PC-9 (cell line): ENCODE data around the gene MRPL54. TPM values are rescaled to one million over a fixed set of nuclear protein-coding genes. Genes with fewer than 3 reads are reported as not detected.

Experiments
- BruUV-seq: library from RNA; stranded (reverse); fragments of 400-500 nt; replicated peaks from 2 replicates; lab custom pipeline; 2021; lab: Mats Ljungman, UMichigan
- CTCF ChIA-PET: fragments of 300-600 bp; sonication (Branson Sonifier 250); formaldehyde crosslinking; loops from one replicate; lab custom pipeline; 2022; ENCODE audit warnings: antibody characterized with exemption; lab: Charles Lee
- POLR2A ChIA-PET: fragments of 300-600 bp; sonication (Branson Sonifier 250); formaldehyde crosslinking; loops from one replicate; lab custom pipeline; 2022; ENCODE audit warnings: antibody characterized with exemption; ENCODE audit not compliant: unreplicated experiment; lab: Charles Lee
- DNase-seq, 2 experiments: peaks; one replicate each; pipeline versions ENCODE4 v3.0.0 to v3.0.0-alpha.2; 2015 to 2022; ENCODE audit warnings: mixed read lengths in 1 of 2
- H2AFZ ChIP-seq: fragments of 200-600 bp; sonication (generic); 2 replicates; pipeline ENCODE4 v1.8.1; 2017; ENCODE audit warnings: antibody characterized with exemption
- H3F3A ChIP-seq: fragments of 200-600 bp; sonication (generic); 2 replicates; pipeline ENCODE4 v1.8.1; 2017; ENCODE audit warnings: antibody characterized with exemption, mild to moderate bottlenecking, low read depth; ENCODE audit not compliant: insufficient read depth
- H3K27ac ChIP-seq: fragments of 200-600 bp; sonication (generic); 2 replicates; pipeline ENCODE4 v1.6.1; 2016; ENCODE audit warnings: mixed run types
- H3K27me3 ChIP-seq: fragments of 200-600 bp; sonication (generic); 2 replicates; pipeline ENCODE4 v1.6.1; 2016; ENCODE audit warnings: low read depth, mixed run types; ENCODE audit not compliant: insufficient read depth
- H3K36me3 ChIP-seq: fragments of 200-600 bp; sonication (generic); 2 replicates; pipeline ENCODE4 v1.6.1; 2016; ENCODE audit warnings: low read depth, mixed run types
- H3K4me1 ChIP-seq: fragments of 200-600 bp; sonication (generic); replicated peaks from 2 replicates; pipeline ENCODE4 v1.6.1; 2016; ENCODE audit warnings: mixed run types; ENCODE audit not compliant: insufficient read depth
- H3K4me2 ChIP-seq: fragments of 200-600 bp; sonication (generic); 2 replicates; pipeline ENCODE4 v1.6.1; 2017; ENCODE audit warnings: mixed run types
- H3K4me3 ChIP-seq: fragments of 200-600 bp; sonication (generic); 2 replicates; pipeline ENCODE4 v1.6.1; 2016; ENCODE audit warnings: mixed run types
- H3K79me2 ChIP-seq: fragments of 200-600 bp; sonication (generic); 2 replicates; pipeline ENCODE4 v1.6.1; 2017; ENCODE audit warnings: low read depth, mixed run types
- H3K9me2 ChIP-seq: fragments of 200-600 bp; sonication (generic); 2 replicates; pipeline ENCODE4 v1.8.1; 2017; ENCODE audit warnings: mild to moderate bottlenecking; ENCODE audit not compliant: insufficient read depth
- H3K9me3 ChIP-seq: fragments of 200-600 bp; sonication (generic); 2 replicates; pipeline ENCODE4 v1.8.1; 2016; ENCODE audit warnings: low read depth; ENCODE audit not compliant: insufficient read depth
- H4K20me1 ChIP-seq: fragments of 200-600 bp; sonication (generic); 2 replicates; pipeline ENCODE4 v1.8.1; 2017; ENCODE audit not compliant: insufficient read depth
- CTCF ChIP-seq: fragments of 200-600 bp; sonication (generic); conservative IDR thresholded peaks from 2 replicates; pipeline ENCODE4 v1.6.1; 2017; ENCODE audit warnings: mixed run types, antibody characterized with exemption, mild to moderate bottlenecking, moderate library complexity
- EZH2 ChIP-seq: fragments of 200-600 bp; sonication (generic); IDR thresholded peaks from 2 replicates; pipeline ENCODE4 v1.8.0; 2017; ENCODE audit warnings: antibody characterized with exemption, low read depth
- intact Hi-C: fragments of 100-400 bp; cut with micrococcal nuclease; formaldehyde crosslinking; loops from one replicate; pipeline ENCODE4 v1.10.0; 2022; ENCODE audit not compliant: unreplicated experiment
- total RNA-seq: library from RNA; stranded (reverse); gene quantifications from 2 replicates; pipeline ENCODE4 v1.2.3, GENCODE V29; 2021

The MRPL54 gene
- total RNA-seq, 1 experiment from 2014 or later, result 31.6 TPM

- H3K79me2 ChIP-seq, result no peaks in the 10 kb centered on the region
- no TSS peak for BruUV-seq
- TF ChIP-seq EZH2 (no peak), CTCF (no peak)
- H3K27me3 ChIP-seq, result peaks cover 9% of the 10 kb centered on the region
- DNase-seq, result no peak
- no peak overlapping the region for H3K4me3 ChIP-seq
- H3F3A ChIP-seq, result peaks cover 4% of the 10 kb centered on the region; the same call in 1 of the 2 replicates
- no peaks in the 10 kb centered on the region for H3K9me3 ChIP-seq
- POLR2A ChIA-PET, result no interaction called here
- CTCF ChIA-PET, result no interaction called here
- no peaks in the 10 kb centered on the region for H3K9me2 ChIP-seq
- no peaks in the 10 kb centered on the region for H4K20me1 ChIP-seq
- intact Hi-C loops, result no loop called here
- H3K27ac ChIP-seq, result no peak overlapping the region
- no peaks in the 10 kb centered on the region for H3K4me1 ChIP-seq
- H3K36me3 ChIP-seq, result no peaks in the 10 kb centered on the region
- no peak overlapping the region for H3K4me2 ChIP-seq
- no peak overlapping the region for H2AFZ ChIP-seq
Observed at GRCh38 chr19:3803986-3804385, 41.5 kb downstream of the MRPL54 start.

GRCh38 chr19:3804429-3804828 lies 41.9 kb downstream of the MRPL54 start:
- no peaks in the 10 kb centered on the region for H3K9me2 ChIP-seq
- no peak overlapping the region for H3K27ac ChIP-seq
- H3K36me3 ChIP-seq, result no peaks in the 10 kb centered on the region
- H3K4me1 ChIP-seq, result no peaks in the 10 kb centered on the region
- CTCF ChIA-PET, result interaction anchor here (0.6 kb wide), 1 partner anchor 696 kb away, joined by 15 read pairs; no protein-coding TSS in a partner anchor
- DNase-seq, result no peak
- H4K20me1 ChIP-seq, result no peaks in the 10 kb centered on the region
- peaks cover 9% of the 10 kb centered on the region for H3K27me3 ChIP-seq
- H2AFZ ChIP-seq, result no peak overlapping the region
- no peak overlapping the region for H3K4me2 ChIP-seq
- BruUV-seq, result no TSS peak
- H3K4me3 ChIP-seq, result no peak overlapping the region
- no peaks in the 10 kb centered on the region for H3K79me2 ChIP-seq
- peaks cover 4% of the 10 kb centered on the region; the same call in 1 of the 2 replicates for H3F3A ChIP-seq
- POLR2A ChIA-PET, result no interaction called here
- intact Hi-C loops, result no loop called here
- H3K9me3 ChIP-seq, result no peaks in the 10 kb centered on the region
- TF ChIP-seq CTCF, result no peak
- no peak for TF ChIP-seq EZH2

- POLR2A ChIA-PET, result no interaction called here
- peaks cover 4% of the 10 kb centered on the region; the same call in 1 of the 2 replicates for H3F3A ChIP-seq
- H3K36me3 ChIP-seq, result no peaks in the 10 kb centered on the region
- no peak overlapping the region for H3K27ac ChIP-seq
- no peak overlapping the region for H3K4me2 ChIP-seq
- H3K9me2 ChIP-seq, result no peaks in the 10 kb centered on the region
- H3K9me3 ChIP-seq, result no peaks in the 10 kb centered on the region
- no peaks in the 10 kb centered on the region for H3K79me2 ChIP-seq
- DNase-seq, result no peak
- H3K4me1 ChIP-seq, result no peaks in the 10 kb centered on the region
- H3K4me3 ChIP-seq, result no peak overlapping the region
- H2AFZ ChIP-seq, result no peak overlapping the region
- no TSS peak for BruUV-seq
- H4K20me1 ChIP-seq, result no peaks in the 10 kb centered on the region
- intact Hi-C loops, result no loop called here
- CTCF ChIA-PET, result no interaction called here
- TF ChIP-seq EZH2, result no peak
- TF ChIP-seq CTCF, result no peak
- peaks cover 15% of the 10 kb centered on the region for H3K27me3 ChIP-seq
Observed at GRCh38 chr19:3805859-3806258, 43.4 kb downstream of the MRPL54 start.
